SK-N-SH (cell line): ENCODE data around the gene JOSD1. TPM values are rescaled to one million over a fixed set of nuclear protein-coding genes. Genes with fewer than 3 reads are reported as not detected.

ENCODE experiments used
- CTCF ChIA-PET: fragments of 300-600, 350-600 bp; formaldehyde crosslinking; extraction: SDS; loops from one replicate; lab custom pipeline; 2021; lab: Yijun Ruan, JAX
- POLR2A ChIA-PET: fragments of 350-600 bp; sonication (Branson Sonifier 250); formaldehyde crosslinking; extraction: SDS; loops from one replicate; lab custom pipeline; 2020; ENCODE audit warnings: antibody characterized with exemption, inconsistent platforms; lab: Yijun Ruan, JAX
- DNase-seq: peaks from one replicate; pipeline ENCODE4 v3.0.0; 2012
- H2AFZ ChIP-seq: fragments of 200-600 bp; sonication (generic); 2 replicates; pipeline ENCODE4 v1.8.1; 2016; ENCODE audit warnings: antibody characterized with exemption, mild to moderate bottlenecking, low read depth
- H3F3A ChIP-seq: fragments of 200-600 bp; sonication (generic); replicated peaks from 2 replicates; pipeline ENCODE3; 2016; ENCODE audit warnings: antibody characterized with exemption, mild to moderate bottlenecking; ENCODE audit not compliant: insufficient read depth
- H3K27ac ChIP-seq, 2 experiments: fragments of 200-500 bp in 1 of 2; fragments of 200-600 bp in 1 of 2; sonication (Bioruptor generic) in 1 of 2; sonication (generic), shearing (Covaris generic) in 1 of 2; 2 replicates each; pipeline versions ENCODE4 v1.5.1 to v1.6.1; 2014 to 2016; ENCODE audit warnings: low read depth in 2 of 2, inconsistent platforms in 1 of 2, low read length in 1 of 2, mild to moderate bottlenecking in 1 of 2, mixed read lengths in 1 of 2
- H3K27me3 ChIP-seq: fragments of 200-600 bp; sonication (generic), shearing (Covaris generic); 2 replicates; pipeline ENCODE4 v1.6.1; 2016; ENCODE audit warnings: mixed run types; ENCODE audit not compliant: insufficient read depth
- H3K36me3 ChIP-seq, 2 experiments: fragments of 200-500 bp in 1 of 2; fragments of 200-600 bp in 1 of 2; sonication (Bioruptor generic) in 1 of 2; sonication (generic) in 1 of 2; replicated peaks in 1 of 2; 2 replicates each; pipeline versions ENCODE3 to v1.5.1; 2014 to 2016; ENCODE audit warnings: low read length in 1 of 2, mild to moderate bottlenecking in 1 of 2; ENCODE audit not compliant: insufficient read depth in 2 of 2, control insufficient read depth in 1 of 2
- H3K4me1 ChIP-seq, 2 experiments: fragments of 200-500 bp in 1 of 2; fragments of 200-600 bp in 1 of 2; sonication (Bioruptor generic) in 1 of 2; sonication (generic), shearing (Covaris generic) in 1 of 2; 2 replicates each; pipeline versions ENCODE4 v1.5.1 to v1.6.1; 2014 to 2016; ENCODE audit warnings: low read depth in 1 of 2, low read length in 1 of 2, mixed run types in 1 of 2; ENCODE audit not compliant: insufficient read depth in 2 of 2, control insufficient read depth in 1 of 2
- H3K4me2 ChIP-seq: fragments of 200-600 bp; sonication (generic), shearing (Covaris generic); 2 replicates; pipeline ENCODE4 v1.6.1; 2017; ENCODE audit warnings: mixed run types
- H3K4me3 ChIP-seq, 2 experiments: fragments of 200-500 bp in 1 of 2; fragments of 200-600 bp in 1 of 2; sonication (Bioruptor generic) in 1 of 2; sonication (generic), shearing (Covaris generic) in 1 of 2; 2 replicates each; pipeline versions ENCODE4 v1.5.1 to v1.8.1; 2014 to 2016; ENCODE audit warnings: low read depth in 2 of 2, inconsistent platforms in 1 of 2, low read length in 1 of 2, mild to moderate bottlenecking in 1 of 2, mixed read lengths in 1 of 2, moderate library complexity in 1 of 2
- H3K79me2 ChIP-seq: fragments of 200-600 bp; sonication (generic); 2 replicates; pipeline ENCODE4 v1.8.1; 2017; ENCODE audit warnings: mild to moderate bottlenecking; ENCODE audit not compliant: insufficient read depth
- H3K9ac ChIP-seq: fragments of 200-600 bp; sonication (generic); 2 replicates; pipeline ENCODE4 v1.6.1; 2017; ENCODE audit warnings: mixed run types
- H3K9me2 ChIP-seq: fragments of 200-600 bp; sonication (generic); 2 replicates; pipeline ENCODE4 v1.6.1; 2017; ENCODE audit warnings: mixed run types
- H3K9me3 ChIP-seq: fragments of 200-600 bp; sonication (generic); 2 replicates; pipeline ENCODE4 v1.6.1; 2017; ENCODE audit warnings: mixed run types, mild to moderate bottlenecking, moderate library complexity
- H4K20me1 ChIP-seq: fragments of 200-600 bp; sonication (generic); 2 replicates; pipeline ENCODE4 v1.6.1; 2017; ENCODE audit warnings: mild to moderate bottlenecking, mixed run types; ENCODE audit not compliant: insufficient read depth
- EP300 ChIP-seq, 2 experiments: IDR thresholded peaks; 2 replicates each; pipeline versions ENCODE4 v1.4.0 to v1.6.1; 2012; ENCODE audit warnings: borderline replicate concordance in 1 of 2, low read depth in 1 of 2, low read length in 1 of 2
- EZH2phosphoT487 ChIP-seq: fragments of 200-600 bp; sonication (generic); IDR thresholded peaks from 2 replicates; pipeline ENCODE4 v1.6.1; 2017; ENCODE audit warnings: low read depth, mixed run types, mild to moderate bottlenecking, antibody characterized with exemption, moderate library complexity, borderline replicate concordance
- FOSL2 ChIP-seq: IDR thresholded peaks from 2 replicates; pipeline ENCODE4 v1.4.0; 2012; ENCODE audit warnings: low read depth, mild to moderate bottlenecking, moderate library complexity, borderline replicate concordance
- FOXJ3 ChIP-seq: sonication (generic); formaldehyde crosslinking; IDR thresholded peaks from 2 replicates; pipeline ENCODE4 v1.5.1; 2020; ENCODE audit warnings: mild to moderate bottlenecking, missing genetic modification reagents
- FOXM1 ChIP-seq: IDR thresholded peaks from 2 replicates; pipeline ENCODE4 v1.4.0; 2012; ENCODE audit warnings: low read depth, mild to moderate bottlenecking
- GABPA ChIP-seq: IDR thresholded peaks from 2 replicates; pipeline ENCODE4 v1.4.0; 2012; ENCODE audit warnings: low read depth, mild to moderate bottlenecking
- GATA2 ChIP-seq: sonication (generic); formaldehyde crosslinking; IDR thresholded peaks from 2 replicates; pipeline ENCODE4 v1.5.0; 2020; ENCODE audit warnings: mild to moderate bottlenecking, missing genetic modification reagents
- MAX ChIP-seq: IDR thresholded peaks from 2 replicates; pipeline ENCODE4 v1.4.0; 2012; ENCODE audit warnings: low read depth
- MEF2A ChIP-seq: IDR thresholded peaks from 2 replicates; pipeline ENCODE4 v1.4.0; 2012; ENCODE audit warnings: low read depth, borderline replicate concordance
- NFIC ChIP-seq: IDR thresholded peaks from 2 replicates; pipeline ENCODE4 v1.4.0; 2012; ENCODE audit warnings: borderline replicate concordance
- RAD21 ChIP-seq: IDR thresholded peaks from 2 replicates; pipeline ENCODE4 v1.6.1; 2012; ENCODE audit warnings: mild to moderate bottlenecking, low read length
- RCOR1 ChIP-seq: fragments of 150-350 bp; IDR thresholded peaks from 2 replicates; pipeline ENCODE4 v1.6.1; 2017; ENCODE audit warnings: antibody characterized with exemption, low read length
- SIN3A ChIP-seq: IDR thresholded peaks from 2 replicates; pipeline ENCODE4 v1.6.1; 2012; ENCODE audit warnings: low read depth, mild to moderate bottlenecking, low read length, moderate library complexity, borderline replicate concordance
- WGBS: methylation state at CpG from one replicate; pipeline ENCODE4 v1.1.6; 2017; ENCODE audit warnings: low lambda C conversion rate; 5-methylcytosine and 5-hydroxymethylcytosine counted together
- polyA plus RNA-seq, 3 experiments: library from polyadenylated mRNA; depleted of rRNA; stranded (reverse); fragments of >200 nt; gene quantifications; 2 replicates each; pipeline ENCODE4 v1.2.3, GENCODE V29; 2012
- TF ChIP-seq, protein P1 (sequence below): IDR thresholded peaks from 2 replicates; pipeline ENCODE4 v1.6.1; 2012; ENCODE audit warnings: mild to moderate bottlenecking, low read depth, low read length, moderate library complexity
- TF ChIP-seq, protein P2 (sequence below): fragments of 150-350 bp; IDR thresholded peaks from 2 replicates; pipeline ENCODE4 v1.6.1; 2016; ENCODE audit warnings: mild to moderate bottlenecking, low read depth, low read length

The JOSD1 gene
- polyA plus RNA-seq, 1 of the 3 experiments (the other 2 are of a cell fraction), result 17.8 TPM

DNA sequence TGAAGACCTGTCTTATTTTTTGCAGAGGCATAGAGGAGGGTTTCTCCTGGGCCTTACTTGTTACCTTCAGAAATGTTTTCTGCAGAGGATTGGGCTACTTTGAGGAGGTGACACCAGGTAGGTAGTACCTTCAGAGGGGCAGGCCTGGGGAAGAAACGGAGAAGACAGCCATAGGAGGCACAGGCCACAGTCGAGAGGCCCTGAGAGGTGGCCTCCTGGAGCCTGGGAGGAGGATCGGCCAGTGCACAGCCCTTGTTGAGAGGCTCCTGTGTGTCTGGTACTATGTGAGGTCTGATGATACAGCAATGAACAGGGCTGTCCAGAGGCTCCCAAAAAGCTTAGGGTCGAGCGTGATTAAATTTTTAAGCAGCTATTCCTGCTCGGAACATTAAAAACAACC, 16.5 kb upstream of the JOSD1 start:
- H3K27me3 ChIP-seq, result no peaks in the 10 kb centered on the region
- DNase-seq, result no peak
- POLR2A ChIA-PET, result no interaction called here
- TF ChIP-seq, protein P1, sequence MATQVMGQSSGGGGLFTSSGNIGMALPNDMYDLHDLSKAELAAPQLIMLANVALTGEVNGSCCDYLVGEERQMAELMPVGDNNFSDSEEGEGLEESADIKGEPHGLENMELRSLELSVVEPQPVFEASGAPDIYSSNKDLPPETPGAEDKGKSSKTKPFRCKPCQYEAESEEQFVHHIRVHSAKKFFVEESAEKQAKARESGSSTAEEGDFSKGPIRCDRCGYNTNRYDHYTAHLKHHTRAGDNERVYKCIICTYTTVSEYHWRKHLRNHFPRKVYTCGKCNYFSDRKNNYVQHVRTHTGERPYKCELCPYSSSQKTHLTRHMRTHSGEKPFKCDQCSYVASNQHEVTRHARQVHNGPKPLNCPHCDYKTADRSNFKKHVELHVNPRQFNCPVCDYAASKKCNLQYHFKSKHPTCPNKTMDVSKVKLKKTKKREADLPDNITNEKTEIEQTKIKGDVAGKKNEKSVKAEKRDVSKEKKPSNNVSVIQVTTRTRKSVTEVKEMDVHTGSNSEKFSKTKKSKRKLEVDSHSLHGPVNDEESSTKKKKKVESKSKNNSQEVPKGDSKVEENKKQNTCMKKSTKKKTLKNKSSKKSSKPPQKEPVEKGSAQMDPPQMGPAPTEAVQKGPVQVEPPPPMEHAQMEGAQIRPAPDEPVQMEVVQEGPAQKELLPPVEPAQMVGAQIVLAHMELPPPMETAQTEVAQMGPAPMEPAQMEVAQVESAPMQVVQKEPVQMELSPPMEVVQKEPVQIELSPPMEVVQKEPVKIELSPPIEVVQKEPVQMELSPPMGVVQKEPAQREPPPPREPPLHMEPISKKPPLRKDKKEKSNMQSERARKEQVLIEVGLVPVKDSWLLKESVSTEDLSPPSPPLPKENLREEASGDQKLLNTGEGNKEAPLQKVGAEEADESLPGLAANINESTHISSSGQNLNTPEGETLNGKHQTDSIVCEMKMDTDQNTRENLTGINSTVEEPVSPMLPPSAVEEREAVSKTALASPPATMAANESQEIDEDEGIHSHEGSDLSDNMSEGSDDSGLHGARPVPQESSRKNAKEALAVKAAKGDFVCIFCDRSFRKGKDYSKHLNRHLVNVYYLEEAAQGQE, result no peak
- TF ChIP-seq MEF2A, result no peak
- TF ChIP-seq SIN3A, result no peak
- no peak for TF ChIP-seq RAD21
- no peak for TF ChIP-seq EZH2phosphoT487
- no peak for TF ChIP-seq GABPA
- no peak for TF ChIP-seq FOXM1
- TF ChIP-seq MAX, result no peak
- TF ChIP-seq EP300 (IDR thresholded peaks at IDR 0.05; ENCODE audit: borderline replicate concordance in 1 of 2, low read depth in 1 of 2, low read length in 1 of 2), result no peak
- TF ChIP-seq, all 33 proteins: peak for 0
- Histone ChIP-seq H4K20me1 (no peaks in the 10 kb centered on the region), H3F3A (peaks cover 6% of the 10 kb centered on the region), H3K9me2 (no peaks in the 10 kb centered on the region), H3K9ac (no peak overlapping the region), H2AFZ (no peak overlapping the region), H3K4me3 (no peak overlapping the region), H3K4me1 (no peaks in the 10 kb centered on the region; a peak in 1 of 4 replicates), H3K79me2 (peaks cover 33% of the 10 kb centered on the region; the same call in 1 of the 2 replicates), H3K4me2 (no peak overlapping the region), H3K9me3 (no peaks in the 10 kb centered on the region), H3K36me3 (peaks cover 0 to 4% of the 10 kb centered on the region in 2 experiments), H3K27ac (no peak overlapping the region; a peak in 1 of 4 replicates)
- CTCF ChIA-PET, result interaction anchor here (0.9 to 1.3 kb wide), 2 partner anchors 49 to 51 kb away, joined by 3 read pairs; no protein-coding TSS in a partner anchor
- WGBS, result 100% methylated on average over 3 of the region's 6 CpGs

DNA sequence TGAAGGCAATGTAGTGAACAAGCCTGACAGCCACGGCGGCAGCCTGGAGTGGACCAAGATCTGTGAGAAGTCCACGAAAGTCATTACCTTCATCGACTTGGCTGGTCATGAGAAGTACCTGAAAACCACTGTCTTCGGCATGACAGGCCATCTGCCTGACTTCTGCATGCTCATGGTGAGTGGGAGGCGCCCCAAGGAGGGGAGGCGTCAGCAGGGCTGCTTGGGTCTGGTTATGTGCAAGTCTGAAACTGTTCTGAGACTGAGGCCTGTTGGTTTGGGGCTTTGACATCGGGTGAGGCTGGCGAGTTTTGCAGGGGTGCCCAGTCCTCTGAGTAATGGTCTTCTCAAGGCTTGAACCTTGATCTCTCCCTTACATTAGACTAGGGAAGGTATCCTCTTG, 16.1 kb upstream of the JOSD1 start:
- Histone ChIP-seq H3K9me3 (no peaks in the 10 kb centered on the region), H3K4me3 (no peak overlapping the region), H2AFZ (no peak overlapping the region), H3K79me2 (peaks cover 37% of the 10 kb centered on the region; the same call in 1 of the 2 replicates), H4K20me1 (no peaks in the 10 kb centered on the region), H3K4me2 (no peak overlapping the region), H3K27me3 (no peaks in the 10 kb centered on the region), H3K36me3 (no peaks in the 10 kb centered on the region), H3K27ac (no peak overlapping the region), H3K9ac (no peak overlapping the region), H3K9me2 (no peaks in the 10 kb centered on the region), H3F3A (peaks cover 6% of the 10 kb centered on the region), H3K4me1 (no peaks in the 10 kb centered on the region; a peak in 1 of 4 replicates)
- POLR2A ChIA-PET, result no interaction called here
- TF ChIP-seq MAX (no peak), RCOR1 (no peak), SIN3A (no peak), GABPA (no peak), RAD21 (no peak), GATA2 (CRISPR knock-in tag) (no peak), EP300 (IDR thresholded peaks at IDR 0.05; ENCODE audit: borderline replicate concordance in 1 of 2, low read depth in 1 of 2, low read length in 1 of 2) (no peak), NFIC (no peak), FOXJ3 (CRISPR knock-in tag) (no peak), FOSL2 (no peak)
- TF ChIP-seq, protein P1, result no peak
- TF ChIP-seq, protein P2, sequence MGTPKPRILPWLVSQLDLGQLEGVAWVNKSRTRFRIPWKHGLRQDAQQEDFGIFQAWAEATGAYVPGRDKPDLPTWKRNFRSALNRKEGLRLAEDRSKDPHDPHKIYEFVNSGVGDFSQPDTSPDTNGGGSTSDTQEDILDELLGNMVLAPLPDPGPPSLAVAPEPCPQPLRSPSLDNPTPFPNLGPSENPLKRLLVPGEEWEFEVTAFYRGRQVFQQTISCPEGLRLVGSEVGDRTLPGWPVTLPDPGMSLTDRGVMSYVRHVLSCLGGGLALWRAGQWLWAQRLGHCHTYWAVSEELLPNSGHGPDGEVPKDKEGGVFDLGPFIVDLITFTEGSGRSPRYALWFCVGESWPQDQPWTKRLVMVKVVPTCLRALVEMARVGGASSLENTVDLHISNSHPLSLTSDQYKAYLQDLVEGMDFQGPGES, result no peak
- WGBS, result 93% methylated on average over 7 of the region's 9 CpGs
- CTCF ChIA-PET, result interaction anchor here (1.3 kb wide), 1 partner anchor 49 kb away, joined by 3 read pairs; no protein-coding TSS in a partner anchor
- DNase-seq, result no peak
